AG04449 (cell line): ENCODE data around the gene LRP2BP.
"Not testable (repeated sequence)": the region's sequence is repeated elsewhere in the genome, so short reads cannot be mapped to it uniquely, and the experiment has no call there.

Experiments used
- CTCF ChIA-PET: fragments of 350-600 bp; formaldehyde crosslinking; extraction: SDS; loops from one replicate; lab custom pipeline; 2021; ENCODE audit warnings: antibody characterized with exemption; lab: Yijun Ruan, JAX
- POLR2A ChIA-PET: fragments of 400-600, 350-600 bp; formaldehyde crosslinking; extraction: SDS; loops from one replicate; lab custom pipeline; 2020; ENCODE audit warnings: antibody characterized with exemption, inconsistent platforms; lab: Yijun Ruan, JAX
- DNase-seq: peaks from one replicate; pipeline ENCODE4 v3.0.0-alpha.2; 2010; ENCODE audit warnings: low read depth, low spot score
- H3K4me3 ChIP-seq: 2 replicates; pipeline ENCODE4 v1.5.1; 2011; ENCODE audit warnings: low read depth, mild to moderate bottlenecking, control low read depth, low read length
- TF ChIP-seq, protein P1 (sequence below): IDR thresholded peaks from one replicate; pipeline ENCODE4 v1.5.1; 2011; ENCODE audit warnings: mild to moderate bottlenecking, moderate library complexity, low read length, control low read depth, inconsistent platforms; ENCODE audit not compliant: insufficient read depth; ENCODE audit errors: missing control alignments

Gene LRP2BP

DNA sequence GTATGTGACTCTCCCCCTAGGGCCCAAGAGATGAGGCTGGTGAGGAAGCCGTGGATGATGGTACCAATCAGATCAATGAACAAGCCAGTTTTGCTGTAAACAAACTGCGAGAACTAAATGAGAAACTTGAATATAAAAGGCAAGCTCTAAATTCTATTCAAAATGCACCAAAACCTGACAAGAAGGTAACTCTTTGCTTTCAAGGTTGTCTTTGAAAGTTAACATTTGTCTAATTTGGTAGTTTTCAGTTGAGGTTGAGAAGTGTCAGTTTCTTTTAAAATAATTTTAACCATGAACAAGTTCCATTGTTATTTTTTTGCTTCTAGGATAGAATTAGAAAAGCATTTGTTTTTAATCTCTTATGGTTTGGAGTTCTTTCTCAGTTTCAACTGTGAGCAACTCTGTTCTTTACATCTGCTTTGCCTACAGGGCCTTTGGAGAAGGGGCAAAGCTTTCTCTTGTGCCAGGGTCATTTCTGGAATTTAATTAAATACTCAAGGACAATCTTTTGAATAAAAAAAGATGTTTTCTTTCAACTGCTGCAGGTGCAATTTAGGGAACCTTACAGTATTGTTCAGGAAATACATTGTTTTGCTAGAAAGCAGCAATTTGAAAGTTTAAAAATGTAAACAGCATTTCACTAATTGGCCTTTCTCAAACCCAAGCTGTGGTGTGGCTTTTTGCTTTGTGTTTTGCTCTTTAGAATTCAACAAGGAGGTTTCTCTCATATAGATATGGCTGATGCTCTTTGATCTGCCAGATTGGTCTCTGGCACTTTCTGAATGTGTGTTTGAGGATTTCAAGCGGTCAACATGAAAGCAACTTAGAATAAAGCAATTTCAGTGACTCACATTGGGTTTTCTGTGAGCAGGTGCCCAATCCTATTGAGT lies 62.9 kb downstream of the LRP2BP start:
- ChIA-PET CTCF (no interaction called here), POLR2A (no interaction called here)
- H3K4me3 ChIP-seq = no peak overlapping the region
- TF ChIP-seq, protein P1, sequence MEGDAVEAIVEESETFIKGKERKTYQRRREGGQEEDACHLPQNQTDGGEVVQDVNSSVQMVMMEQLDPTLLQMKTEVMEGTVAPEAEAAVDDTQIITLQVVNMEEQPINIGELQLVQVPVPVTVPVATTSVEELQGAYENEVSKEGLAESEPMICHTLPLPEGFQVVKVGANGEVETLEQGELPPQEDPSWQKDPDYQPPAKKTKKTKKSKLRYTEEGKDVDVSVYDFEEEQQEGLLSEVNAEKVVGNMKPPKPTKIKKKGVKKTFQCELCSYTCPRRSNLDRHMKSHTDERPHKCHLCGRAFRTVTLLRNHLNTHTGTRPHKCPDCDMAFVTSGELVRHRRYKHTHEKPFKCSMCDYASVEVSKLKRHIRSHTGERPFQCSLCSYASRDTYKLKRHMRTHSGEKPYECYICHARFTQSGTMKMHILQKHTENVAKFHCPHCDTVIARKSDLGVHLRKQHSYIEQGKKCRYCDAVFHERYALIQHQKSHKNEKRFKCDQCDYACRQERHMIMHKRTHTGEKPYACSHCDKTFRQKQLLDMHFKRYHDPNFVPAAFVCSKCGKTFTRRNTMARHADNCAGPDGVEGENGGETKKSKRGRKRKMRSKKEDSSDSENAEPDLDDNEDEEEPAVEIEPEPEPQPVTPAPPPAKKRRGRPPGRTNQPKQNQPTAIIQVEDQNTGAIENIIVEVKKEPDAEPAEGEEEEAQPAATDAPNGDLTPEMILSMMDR = no peak
- no peak for DNase-seq

DNA sequence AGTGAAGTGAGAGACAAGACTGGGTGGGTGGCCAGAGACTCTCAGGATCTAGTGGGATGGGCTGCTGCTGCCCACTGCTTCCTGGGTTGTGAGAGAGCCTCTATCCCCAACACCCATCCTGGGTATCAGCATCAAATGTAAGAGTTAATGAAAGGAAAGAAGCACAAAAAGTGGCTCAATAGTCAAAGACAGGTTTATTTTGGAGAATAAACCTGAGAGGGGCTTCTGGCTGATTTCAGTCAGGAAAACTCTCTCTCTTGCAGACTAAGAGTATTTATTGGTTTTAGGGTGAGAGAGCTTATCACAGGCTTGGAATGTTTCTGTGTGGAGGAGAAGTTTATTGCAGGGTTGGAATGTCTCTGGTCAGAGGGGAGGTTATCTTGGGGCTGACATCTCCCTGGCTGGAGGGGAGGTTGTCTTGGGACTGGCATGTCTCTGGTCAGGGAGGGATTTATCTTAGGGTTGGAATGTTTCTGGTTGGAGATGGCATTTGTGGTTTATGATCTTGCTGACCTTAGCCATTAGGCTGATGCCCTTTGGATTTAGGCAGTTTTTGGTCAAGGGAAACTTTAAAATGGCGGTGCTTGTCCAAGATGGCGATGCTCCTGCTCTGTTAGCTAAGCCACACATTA lies 65.7 kb downstream of the LRP2BP start:
- CTCF ChIA-PET = interaction anchor here (1.1 kb wide), 1 partner anchor 24 kb away, joined by 3 read pairs; no protein-coding TSS in a partner anchor
- POLR2A ChIA-PET, DNase-seq, H3K4me3 ChIP-seq: not testable (repeated sequence)

DNA sequence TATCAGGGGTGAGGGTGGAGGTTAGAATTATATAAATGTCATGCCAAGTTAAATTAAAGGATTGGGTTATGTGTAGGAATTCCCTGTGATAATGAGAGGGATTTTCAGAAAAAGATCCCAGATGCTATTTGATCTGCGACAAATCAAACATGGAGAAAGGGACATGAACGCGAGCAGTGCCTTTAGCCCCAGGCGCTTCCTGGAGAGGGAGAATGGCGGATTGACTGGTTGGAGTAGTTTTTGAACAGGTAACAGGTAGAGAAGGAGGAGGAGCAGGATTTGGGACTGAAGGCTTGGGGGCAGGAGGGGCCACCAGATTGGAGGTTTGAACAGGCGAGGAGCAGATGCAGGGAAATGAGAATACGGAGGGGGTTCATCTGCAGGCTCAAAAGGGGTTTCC lies 67.1 kb downstream of the LRP2BP start:
- no peak for DNase-seq
- TF ChIP-seq, protein P1 = no peak
- POLR2A ChIA-PET = no interaction called here
- H3K4me3 ChIP-seq = no peak overlapping the region
- CTCF ChIA-PET = no interaction called here

DNA sequence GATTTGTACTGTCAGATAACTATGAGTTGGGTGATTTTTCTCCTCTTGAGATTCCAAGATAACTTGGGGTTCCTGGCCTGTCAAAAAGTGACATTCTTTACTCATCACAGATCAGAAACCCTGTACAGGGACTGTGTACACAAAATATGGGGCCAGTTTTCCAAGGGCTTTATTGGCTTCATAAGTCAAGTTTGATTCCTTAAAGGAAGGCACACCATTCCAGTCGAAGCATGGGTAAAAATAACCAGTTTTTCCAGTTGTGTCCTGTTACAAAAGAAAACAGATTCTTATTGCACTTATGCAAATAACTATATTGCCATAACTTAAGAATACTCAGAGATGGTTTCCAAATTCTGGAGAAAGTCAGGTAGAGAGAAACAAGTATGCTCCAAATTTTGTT lies 70.0 kb downstream of the LRP2BP start:
- CTCF ChIA-PET, POLR2A ChIA-PET, DNase-seq, H3K4me3 ChIP-seq: not testable (repeated sequence)

DNA sequence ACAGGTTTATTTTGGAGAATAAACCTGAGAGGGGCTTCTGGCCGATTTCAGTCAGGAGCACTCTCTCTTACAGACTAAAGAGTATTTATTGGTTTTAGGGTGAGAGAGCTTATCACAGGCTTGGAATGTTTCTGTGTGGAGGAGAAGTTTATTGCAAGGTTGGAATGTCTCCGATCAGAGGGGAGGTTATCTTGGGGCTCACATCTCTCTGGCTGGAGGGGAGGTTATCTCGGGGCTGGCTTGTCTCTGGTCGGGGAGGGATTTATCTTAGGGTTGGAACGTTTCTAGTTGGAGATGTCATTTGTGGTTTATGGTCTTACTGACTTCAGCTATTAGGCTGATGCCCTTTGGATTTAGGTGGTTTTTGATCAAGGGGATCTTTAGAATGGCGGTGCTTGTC lies 71.4 kb downstream of the LRP2BP start:
- CTCF ChIA-PET = interaction anchor here (1.1 to 1.8 kb wide), 2 partner anchors 11 to 15 kb away, joined by 3 read pairs; no protein-coding TSS in a partner anchor
- POLR2A ChIA-PET, DNase-seq, H3K4me3 ChIP-seq: not testable (repeated sequence)

DNA sequence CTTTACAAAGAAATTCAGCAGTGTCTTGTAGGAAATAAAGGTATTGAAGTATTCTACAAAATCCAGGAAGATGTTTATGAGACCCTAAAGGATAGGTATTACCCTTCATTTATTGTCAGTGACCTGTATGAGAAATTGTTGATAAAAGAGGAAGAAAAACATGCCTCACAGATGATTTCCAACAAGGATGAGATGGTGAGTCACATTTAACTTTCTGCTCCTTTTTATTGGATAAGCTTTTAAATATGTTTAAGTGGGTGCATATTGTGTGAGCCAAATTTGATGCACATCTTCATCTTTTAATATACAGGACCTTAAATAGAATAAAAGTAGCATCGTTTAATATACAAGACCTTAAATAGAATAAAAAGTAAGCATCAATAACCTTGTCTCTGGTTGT lies 72.1 kb downstream of the LRP2BP start:
- no peak for DNase-seq
- CTCF ChIA-PET = interaction anchor here (1.1 to 1.8 kb wide), 2 partner anchors 12 to 15 kb away, joined by 3 read pairs; no protein-coding TSS in a partner anchor
- TF ChIP-seq, protein P1 = no peak
- POLR2A ChIA-PET = interaction anchor here (0.6 to 1.9 kb wide), 2 partner anchors 18 to 122 kb away, joined by 5 to 6 read pairs; no protein-coding TSS in a partner anchor
- H3K4me3 ChIP-seq = no peak overlapping the region

DNA sequence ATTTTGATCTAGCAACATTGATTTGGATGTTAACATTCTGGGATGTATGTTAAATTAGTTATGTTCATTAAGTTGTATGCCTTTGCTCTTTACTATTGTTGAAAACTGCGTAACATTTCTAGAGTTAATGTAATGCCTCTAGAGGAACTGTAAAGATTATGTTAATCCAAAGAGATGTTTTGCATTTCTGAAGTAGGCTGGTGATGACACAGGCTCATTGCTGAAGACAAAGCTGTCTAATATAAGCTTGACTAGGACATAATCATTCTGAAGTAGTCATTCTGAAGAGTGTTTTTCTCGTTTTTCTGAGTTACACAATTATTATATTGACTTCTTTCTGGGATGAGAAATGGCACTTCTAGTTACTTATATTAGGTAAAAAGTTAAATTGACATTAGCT lies 72.9 kb downstream of the LRP2BP start:
- DNase-seq = no peak
- ChIA-PET CTCF (interaction anchor here (0.7 kb wide), 1 partner anchor 19 kb away, joined by 3 read pairs; no protein-coding TSS in a partner anchor), POLR2A (interaction anchor here (0.8 to 1.9 kb wide), 2 partner anchors 12 to 17 kb away, joined by 3 to 6 read pairs; no protein-coding TSS in a partner anchor)
- H3K4me3 ChIP-seq = no peak overlapping the region
- TF ChIP-seq, protein P1 = no peak
